Right ventricle myocardium superior (tissue), 1 donor: Measurements from ENCODE around the gene MBNL2. TPM values are rescaled to one million over a fixed set of nuclear protein-coding genes. Genes with fewer than 3 reads are reported as not detected.

ENCODE experiments used
- ATAC-seq: fragments of 200-7000 bp; cut with Tn5 transposase; one replicate; pipeline ENCODE4 v1.9.1; 2020; ENCODE audit warnings: mild to moderate bottlenecking; ENCODE audit not compliant: poor library complexity
- DNase-seq: peaks from one replicate; pipeline ENCODE4 v3.0.0-alpha.2; 2020
- intact Hi-C: fragments of 100-400 bp; cut with DNase I; formaldehyde crosslinking; loops from one replicate; pipeline ENCODE4 v1.11.2; 2022
- long read RNA-seq: library from polyadenylated mRNA; unstranded; transcript quantifications from one replicate; pipeline ENCODE4 v2.0.0, GENCODE V29; 2021
- total RNA-seq: library from RNA; stranded (reverse); fragmentation: NEBNext Ultra II Directional; extraction: Animal tissue kit (Norgen Biotek cat#: 25700); gene quantifications from one replicate; pipeline ENCODE4 v1.2.1, GENCODE V29; 2021
- donor health status: DM: no; HTN: yes; CAD: no; lungs with severe emphysema.

MBNL2 gene, protein sequence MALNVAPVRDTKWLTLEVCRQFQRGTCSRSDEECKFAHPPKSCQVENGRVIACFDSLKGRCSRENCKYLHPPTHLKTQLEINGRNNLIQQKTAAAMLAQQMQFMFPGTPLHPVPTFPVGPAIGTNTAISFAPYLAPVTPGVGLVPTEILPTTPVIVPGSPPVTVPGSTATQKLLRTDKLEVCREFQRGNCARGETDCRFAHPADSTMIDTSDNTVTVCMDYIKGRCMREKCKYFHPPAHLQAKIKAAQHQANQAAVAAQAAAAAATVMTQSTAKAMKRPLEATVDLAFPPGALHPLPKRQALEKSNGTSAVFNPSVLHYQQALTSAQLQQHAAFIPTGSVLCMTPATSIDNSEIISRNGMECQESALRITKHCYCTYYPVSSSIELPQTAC
- 69.3 TPM for total RNA-seq
- long read RNA-seq, full-length matches to known transcripts, result 66 of 115 reads
- long read RNA-seq, partial matches to known transcripts, result 33 of 115 reads
- long read RNA-seq, other reads (novel, unspliced or antisense), result 16 of 115 reads

DNA sequence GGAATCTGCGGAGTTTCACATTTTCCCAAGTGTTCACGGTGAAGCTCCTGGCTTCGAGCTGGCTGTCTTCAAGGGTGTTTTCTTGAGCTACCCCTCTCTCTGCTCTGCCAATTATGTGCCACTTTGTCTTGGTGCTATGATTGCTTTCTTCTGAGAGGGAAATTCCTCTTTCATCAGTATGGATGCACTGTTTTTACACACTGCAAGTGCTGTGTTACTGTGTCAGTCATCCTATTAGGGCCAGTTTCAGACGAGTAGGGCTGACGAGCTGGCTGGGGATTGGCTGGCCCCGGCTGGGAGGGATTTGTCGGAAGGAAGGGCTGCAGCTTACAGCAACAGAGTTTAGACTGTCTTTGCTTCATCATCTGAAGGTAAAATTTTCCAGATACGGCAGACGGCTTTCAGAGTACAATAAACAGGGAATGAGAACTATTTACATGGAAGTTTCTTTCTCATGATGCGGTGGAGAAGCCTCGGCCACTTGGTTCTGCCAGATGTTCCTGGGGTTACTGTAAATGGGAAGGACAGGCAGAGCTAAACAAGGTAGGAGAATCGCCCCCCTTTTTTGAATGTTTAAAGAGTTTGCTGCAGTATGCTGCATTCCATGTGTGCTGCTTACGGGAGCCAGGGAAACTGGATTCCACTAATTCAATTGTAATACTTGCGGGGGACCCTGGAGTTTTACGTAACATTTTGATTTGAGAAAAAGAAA, at the start of gene MBNL2:
TSS of gene MBNL2 (plus strand) at position 345 of the 712 bp plus-strand sequence. CDS start 53,903 bp downstream, outside the sequence.
- ATAC-seq, result peak; percentile 93
- intact Hi-C loops, result loop anchor here (5.0 kb wide), 2 partner anchors 120 to 135 kb away; no protein-coding TSS in a partner anchor
- peak; percentile 91 for DNase-seq

DNA sequence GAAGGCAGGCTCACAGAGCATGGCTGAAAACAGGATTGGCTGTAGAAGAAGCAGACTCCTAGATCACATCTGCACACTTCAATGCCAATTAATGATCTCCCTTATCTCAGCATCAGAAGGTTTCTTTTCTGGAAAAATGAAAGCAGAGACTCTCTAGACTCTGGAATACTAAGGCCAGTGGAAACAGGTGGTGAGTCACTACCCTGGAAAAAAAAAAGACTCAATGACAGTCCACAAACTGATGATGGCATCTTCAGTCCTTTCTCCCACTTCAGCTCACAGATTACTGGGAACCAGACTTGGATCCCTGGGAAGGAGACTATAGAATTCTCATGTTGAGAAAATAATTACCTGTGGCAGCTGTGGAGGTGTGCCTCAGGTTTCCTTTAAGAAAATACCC, 47.5 kb upstream of the MBNL2 start:
- intact Hi-C loops, result no loop called here
- no peak for ATAC-seq
- DNase-seq, result no peak

DNA sequence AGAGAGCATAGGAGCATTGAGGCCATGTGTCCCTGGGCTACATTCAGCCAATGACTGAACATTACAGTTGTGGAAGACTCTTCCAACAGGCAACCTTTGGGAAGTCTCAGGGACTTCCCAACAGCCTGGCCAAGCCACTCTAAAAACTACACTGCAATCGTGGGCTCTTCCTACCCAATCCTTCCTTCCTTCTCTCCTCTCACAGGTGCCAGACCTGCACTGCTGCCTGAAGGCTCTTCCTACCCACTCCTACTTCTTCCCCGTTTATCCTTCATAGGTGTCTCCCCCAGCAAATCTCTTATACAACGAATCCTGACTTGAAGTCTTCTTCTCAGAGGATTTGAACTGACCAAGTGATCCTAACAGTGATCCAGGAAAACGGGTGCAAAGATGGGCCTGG, 47.1 kb upstream of the MBNL2 start:
- intact Hi-C loops, result no loop called here
- ATAC-seq, result no peak
- no peak for DNase-seq

DNA sequence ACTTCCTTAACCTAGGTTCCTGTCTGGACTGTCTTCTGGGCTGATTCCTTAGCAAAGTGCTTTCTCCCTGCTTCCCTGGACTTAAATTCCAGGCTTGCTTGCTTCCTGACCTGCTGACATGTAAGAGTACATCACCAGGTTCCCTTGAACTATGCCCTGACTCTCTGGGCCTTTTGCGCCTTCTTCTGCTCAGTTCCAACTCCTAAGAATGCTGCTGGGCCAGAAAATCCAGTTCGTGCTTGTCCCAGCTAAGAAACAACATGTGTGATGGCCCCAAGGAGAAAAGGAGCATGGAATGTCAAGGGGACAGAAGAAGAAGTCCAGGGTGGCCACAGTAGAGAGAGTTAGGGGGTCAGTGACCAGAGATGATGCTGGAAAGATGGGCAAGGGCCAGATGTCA, 42.6 kb upstream of the MBNL2 start:
- ATAC-seq, result no peak
- intact Hi-C loops, result no loop called here

DNA sequence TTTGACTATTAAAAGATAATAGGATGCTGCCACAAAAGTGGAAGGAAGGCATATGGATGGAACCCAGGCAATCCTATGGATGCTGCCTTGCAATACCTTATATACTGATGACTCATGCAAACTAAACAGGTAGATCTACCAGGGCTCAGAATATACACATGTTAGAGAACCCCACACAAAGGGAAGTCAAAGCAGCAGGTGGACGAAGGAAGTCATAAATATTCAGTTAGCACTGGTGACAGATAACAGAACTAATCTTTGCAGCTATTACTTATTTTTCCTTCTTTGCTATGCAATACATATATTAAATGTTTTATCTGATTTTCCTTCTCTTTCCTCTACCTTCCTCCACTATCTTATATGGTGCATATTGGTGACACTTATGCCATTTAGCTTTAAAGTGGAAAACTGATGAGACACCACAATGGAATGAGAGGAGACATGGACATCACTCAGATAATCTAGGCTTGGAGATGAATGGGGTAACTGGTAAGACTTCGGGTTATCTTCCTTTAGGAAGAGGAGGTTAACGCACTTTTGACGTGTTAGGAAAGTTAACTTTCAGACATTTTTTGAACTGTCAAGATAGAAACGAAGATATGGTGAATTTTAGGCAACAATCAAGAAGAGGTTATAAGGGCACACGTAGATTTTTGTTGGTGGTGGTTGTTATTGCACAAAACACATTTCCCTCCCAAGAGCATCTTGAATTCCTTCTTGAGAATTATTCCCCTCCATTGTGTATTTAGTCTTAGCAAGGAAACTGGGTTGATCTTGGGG, 39.8 kb upstream of the MBNL2 start:
- ATAC-seq, result no peak
- DNase-seq, result no peak
- intact Hi-C loops, result no loop called here

More for the DNA sequence above, 42.6 kb upstream of the MBNL2 start:
- DNase-seq, result no peak

DNA sequence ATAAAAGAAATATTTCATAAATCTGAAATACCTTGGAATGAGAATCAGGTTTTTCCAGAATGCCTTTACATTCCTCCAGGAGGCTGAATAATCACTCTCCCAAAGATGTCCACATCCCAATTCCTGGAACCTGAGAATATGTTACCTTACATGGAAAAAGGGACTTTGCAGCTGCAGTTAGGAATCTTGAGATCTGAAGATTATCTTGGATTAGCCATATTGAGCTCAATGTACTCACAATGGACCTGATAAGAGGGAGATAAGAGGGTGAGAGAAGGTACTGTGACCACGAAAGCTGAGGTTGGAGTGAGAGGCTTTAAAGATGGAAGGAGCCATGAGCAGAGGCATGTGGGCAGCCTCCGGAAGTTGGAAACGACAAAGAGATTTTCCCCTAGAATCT, 36.8 kb upstream of the MBNL2 start:
- no peak for DNase-seq
- intact Hi-C loops, result no loop called here
- no peak for ATAC-seq

DNA sequence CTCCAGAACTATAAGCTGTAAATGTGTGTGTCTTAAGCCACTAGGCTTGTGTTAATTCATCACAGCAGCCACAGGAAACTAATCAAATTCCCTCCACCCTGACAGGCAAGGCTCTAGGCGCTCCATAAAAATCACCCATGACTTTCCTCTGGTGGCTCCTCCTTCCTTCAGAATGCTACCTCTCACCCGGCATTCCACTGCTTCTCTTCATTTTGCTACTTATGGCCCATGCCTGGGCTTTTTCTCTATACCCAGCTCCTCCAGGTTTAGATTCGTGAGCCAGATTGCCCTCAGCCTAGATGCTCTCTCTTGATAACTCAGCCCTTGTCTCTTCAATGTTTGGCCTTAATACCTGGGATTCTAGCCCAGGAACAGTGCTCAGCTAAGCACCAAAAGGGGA, 36.4 kb upstream of the MBNL2 start:
- intact Hi-C loops, result no loop called here
- DNase-seq (no peak), ATAC-seq (no peak)

DNA sequence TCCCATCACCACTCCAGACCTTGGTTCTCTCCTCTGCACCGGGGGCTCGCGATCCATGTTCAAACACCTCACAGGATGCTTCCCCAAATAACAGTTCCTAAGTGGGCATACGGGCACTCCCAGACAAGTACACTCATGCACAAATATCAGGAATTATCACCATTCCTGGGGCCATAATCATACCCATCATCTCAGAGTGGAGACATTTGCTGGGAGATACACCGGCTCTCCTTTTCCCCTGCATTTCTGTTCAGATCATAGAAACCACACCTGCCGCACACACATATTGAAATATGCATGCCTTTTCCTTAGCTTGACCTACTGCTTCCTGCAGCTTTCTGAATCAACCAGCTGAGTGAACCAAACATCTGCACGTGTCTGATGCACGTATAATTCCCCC, 33.9 kb upstream of the MBNL2 start:
- ATAC-seq, result no peak
- intact Hi-C loops, result no loop called here
- DNase-seq, result no peak

DNA sequence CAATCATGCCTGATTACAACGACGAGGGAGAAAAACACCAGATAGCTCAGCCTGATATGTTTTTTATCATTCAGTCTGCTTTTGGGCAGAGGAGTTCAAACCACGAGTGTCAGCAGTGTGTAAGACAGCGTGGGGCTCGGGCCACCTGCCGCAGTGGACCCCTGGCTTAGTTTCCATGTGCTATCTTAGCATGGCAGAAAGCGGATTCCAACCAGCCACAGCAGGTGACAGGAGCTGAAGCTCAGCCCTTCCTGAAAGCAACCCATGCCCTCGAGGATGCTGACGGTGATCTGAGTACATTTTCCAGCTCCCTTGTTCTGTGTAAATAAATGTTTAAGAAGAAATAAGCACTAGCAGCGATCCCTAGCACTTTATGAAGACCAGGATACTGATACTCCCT, 32.2 kb upstream of the MBNL2 start:
- DNase-seq (no peak), ATAC-seq (no peak)
- intact Hi-C loops, result no loop called here

DNA sequence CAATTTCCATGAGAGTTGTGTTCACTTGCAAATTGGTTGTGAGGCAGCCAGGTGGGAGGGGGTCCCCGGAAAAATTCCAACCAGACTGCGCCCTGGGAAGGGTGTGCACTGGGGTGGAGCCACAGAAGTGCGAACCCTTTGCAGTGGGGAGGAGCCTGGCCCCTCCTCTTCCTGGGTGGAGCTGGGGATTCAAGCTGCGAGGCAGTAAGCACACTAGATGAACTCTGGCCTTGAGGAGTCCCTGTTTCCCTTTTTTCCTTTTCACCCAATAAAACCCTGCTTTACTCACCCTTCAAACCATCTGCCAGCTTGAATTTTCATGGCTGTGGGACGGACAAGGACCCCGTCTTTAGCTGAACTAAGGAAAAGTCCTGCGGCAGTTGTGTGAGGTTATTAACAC, 31.0 kb upstream of the MBNL2 start:
- DNase-seq (no peak), ATAC-seq (no peak)
- intact Hi-C loops, result no loop called here

DNA sequence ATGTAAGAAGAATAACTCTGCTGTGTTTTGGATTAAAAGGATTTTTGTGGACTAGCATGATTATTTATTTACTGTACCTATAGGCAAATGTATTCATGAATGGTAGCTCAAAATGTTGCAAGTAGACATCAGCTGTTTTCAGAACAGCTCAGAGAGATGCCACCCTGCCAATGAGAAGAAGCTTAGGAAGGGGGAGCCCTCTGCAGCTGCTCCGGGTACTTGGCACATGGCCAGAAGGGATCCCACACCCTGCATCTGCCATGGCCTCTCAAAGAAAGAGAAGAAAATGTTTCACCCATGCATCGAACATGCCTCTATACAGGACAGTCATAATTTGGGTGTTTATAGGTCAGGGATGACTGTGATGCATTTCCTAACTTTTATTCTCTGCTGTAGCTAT, 30.5 kb upstream of the MBNL2 start:
- DNase-seq, result no peak
- ATAC-seq, result no peak
- intact Hi-C loops, result no loop called here

DNA sequence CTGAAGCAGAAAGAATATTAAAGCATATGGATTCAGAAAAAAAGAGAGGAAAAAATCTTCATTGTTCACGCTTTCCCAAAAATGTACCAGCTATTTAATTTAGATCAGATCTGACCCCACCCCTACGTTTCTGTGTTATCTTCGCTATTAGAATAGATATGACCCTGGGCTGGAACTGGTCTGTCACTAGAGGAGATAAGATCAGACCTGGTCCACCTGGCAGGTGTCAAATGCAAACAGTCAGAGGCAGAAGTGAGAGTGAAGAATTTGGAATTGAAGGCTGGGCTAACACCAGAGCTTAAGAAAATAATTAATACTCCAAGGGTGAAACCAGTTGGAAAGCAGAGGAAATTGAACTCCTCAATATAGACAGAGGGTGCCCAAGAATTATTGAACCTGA, 30.0 kb upstream of the MBNL2 start:
- no peak for ATAC-seq
- no peak for DNase-seq
- intact Hi-C loops, result no loop called here

DNA sequence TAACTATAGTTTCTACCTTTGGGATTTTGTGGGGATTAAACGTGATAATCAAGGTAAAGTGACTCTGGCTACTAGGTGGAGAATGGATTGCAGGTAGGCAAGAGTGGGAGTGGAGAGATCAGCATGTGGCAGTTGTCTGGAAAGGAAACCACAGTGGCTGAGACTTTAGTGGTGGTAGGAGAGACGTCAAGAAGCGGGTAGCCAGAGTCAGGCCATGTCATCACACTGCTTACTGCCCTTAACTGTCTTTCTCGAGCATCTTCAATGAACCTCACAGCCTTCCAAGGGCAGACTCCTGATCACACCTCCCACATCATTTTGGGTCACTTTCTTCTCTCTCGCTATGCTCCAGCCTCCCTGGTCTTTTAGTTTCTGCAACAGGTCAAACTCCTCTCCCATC, 28.6 kb upstream of the MBNL2 start:
- DNase-seq (no peak), ATAC-seq (no peak)
- intact Hi-C loops, result no loop called here

DNA sequence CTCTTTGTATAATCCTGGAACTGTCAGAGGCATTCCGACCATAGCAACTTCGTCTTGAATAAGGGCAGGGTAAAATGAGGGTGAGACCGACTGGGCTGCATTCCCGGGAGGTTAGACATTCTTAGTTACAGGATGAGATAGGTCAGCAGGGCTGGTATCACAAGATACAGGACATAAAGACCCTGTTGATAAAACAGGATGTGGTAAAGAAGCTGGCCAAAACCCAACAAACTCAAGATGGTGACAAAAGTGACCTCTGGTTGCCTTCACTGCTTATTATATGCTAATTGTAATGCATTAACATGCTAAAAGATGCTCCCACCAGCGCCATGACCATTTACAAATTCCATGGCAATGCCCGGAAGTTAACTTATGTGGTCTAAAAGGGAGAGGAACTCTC, 27.7 kb upstream of the MBNL2 start:
- intact Hi-C loops, result no loop called here
- DNase-seq (no peak), ATAC-seq (no peak)

DNA sequence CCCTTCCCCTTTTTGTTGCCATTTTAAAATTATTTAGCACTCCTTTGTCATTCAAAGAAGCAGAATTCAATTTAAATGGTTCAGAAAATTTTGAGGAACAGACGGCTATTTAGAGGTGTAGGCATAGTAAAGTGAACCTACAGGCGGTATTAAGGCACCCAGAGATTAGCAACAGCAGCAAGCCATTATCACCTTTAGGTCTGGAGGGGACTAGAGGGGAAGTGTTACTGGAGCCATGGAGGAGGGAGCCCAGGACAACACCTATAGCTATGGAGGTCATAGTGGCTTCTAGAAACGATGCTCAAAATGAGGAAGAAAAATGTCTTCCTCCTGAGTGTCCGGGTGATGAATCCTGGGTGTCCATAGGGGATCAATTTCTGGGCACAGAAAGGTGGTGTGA, 25.8 kb upstream of the MBNL2 start:
- DNase-seq, result no peak
- no peak for ATAC-seq
- intact Hi-C loops, result no loop called here

DNA sequence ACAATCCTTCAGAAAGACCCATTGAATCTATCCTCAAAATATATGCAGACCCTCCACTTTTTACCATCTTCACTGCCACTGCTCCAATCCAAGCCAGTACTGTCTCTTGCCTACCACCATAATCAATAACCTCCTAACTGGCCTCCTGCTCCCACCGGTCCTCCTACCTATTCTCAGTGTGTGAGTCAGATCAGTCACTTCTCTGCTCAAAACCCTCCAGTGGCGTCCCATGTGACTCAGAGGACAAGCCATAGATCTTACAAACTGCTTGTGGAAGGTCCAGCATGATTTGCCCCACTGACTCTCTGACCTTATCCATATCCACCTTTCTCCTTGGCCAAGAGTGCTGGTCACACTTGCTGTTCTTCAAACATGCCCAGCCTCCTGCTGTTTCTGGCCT, 23.4 kb upstream of the MBNL2 start:
- ATAC-seq, result no peak
- DNase-seq, result no peak
- intact Hi-C loops, result no loop called here

DNA sequence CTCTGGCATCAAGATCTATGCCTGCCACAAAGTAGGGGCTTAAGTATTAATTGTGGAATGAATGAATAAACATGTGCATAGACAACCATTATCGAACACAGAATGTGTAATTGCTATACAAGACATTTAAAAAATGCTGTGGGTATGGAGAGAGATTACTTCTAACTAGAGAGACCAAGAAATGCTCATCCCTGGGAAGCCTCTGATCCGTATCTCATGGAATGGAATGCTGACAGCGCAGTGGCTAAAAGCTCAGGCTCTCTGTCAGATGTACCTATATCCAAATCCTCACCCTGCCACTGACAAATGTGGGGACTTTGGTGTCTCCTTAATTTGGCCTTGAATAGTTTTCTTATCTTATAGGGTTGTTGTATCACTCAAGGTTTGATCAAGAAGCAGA, 22.7 kb upstream of the MBNL2 start:
- ATAC-seq (no peak), DNase-seq (no peak)
- intact Hi-C loops, result no loop called here

DNA sequence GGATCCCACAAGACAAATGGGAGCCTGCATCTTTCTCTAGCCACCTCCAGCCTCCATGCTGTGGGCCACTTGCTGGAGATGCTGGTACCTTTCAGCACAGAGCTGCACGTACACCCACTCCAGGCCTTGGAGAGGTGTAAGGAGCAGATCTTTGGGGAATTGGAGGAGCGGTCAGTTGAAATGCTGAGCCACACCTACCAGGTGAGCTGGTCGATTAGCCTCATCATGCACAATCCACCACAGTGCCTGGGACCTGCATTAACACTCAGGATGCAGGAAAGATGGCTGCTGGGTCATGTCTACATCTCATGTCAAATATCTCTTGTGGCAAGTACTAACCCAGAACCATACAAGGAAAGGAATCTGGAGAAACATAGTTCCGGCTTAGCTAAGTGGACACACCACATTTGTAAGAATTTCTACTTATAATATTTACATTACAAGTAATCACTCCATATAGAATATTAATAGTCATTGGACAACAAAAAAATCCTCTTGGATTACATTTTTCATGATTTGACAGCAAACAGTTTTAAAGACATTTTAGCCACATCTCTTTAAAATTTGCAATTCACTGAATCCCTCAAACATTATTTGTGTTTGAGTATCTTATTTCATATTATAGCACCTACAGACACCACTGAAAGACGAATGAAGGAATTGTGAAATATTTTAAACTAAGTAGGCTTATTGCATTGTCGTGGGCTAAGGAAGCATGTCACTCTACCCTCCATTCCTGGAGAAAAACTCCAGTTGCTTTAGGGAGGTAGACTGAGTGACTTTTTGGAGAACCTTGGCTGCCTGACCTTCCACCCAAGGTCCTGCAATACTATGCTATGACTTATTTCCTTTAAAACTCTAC, 21.8 kb upstream of the MBNL2 start:
- ATAC-seq (no peak), DNase-seq (no peak)
- intact Hi-C loops, result no loop called here

DNA sequence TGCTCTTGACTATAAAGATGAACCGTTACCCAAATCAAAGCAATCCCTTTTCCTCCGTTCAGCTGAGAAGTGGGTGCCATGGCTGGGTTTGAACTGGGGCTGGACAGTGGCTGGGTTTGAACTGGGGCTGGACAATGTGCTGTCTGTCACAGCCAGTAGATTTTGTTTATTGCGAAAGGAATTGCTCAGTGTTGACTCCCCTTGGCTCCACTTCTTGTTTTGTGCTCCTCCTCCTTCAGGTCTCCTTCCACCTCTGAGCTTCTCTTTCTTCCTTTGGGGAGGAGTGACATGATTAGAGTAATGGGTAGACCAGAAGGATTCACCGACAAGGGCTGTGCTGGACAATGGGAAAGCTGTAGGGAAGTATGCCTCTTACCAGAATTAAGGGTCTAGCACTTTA, 19.4 kb upstream of the MBNL2 start:
- intact Hi-C loops, result no loop called here
- DNase-seq, result no peak
- ATAC-seq, result no peak
